Measurements from ENCODE around the gene INTS7.

INTS7 gene

GRCh38 chr1:211991695-211992094 lies 43.7 kb downstream of the INTS7 start:
- TF ChIP-seq ZFX (IDR thresholded peaks at IDR 0.05; ENCODE audit: borderline replicate concordance) = no peak
- no peak for TF ChIP-seq CTCF (IDR thresholded peaks at IDR 0.05)
- no peak overlapping the region for H3K27ac ChIP-seq

- TF ChIP-seq CTCF (IDR thresholded peaks at IDR 0.05) = no peak
- no peak for TF ChIP-seq ZFX (IDR thresholded peaks at IDR 0.05; ENCODE audit: borderline replicate concordance)
- no peak overlapping the region for H3K27ac ChIP-seq
Measured at GRCh38 chr1:211986628-211987254, 48.6 kb downstream of the INTS7 start.

- TF ChIP-seq CTCF (IDR thresholded peaks at IDR 0.05) (no peak), ZFX (IDR thresholded peaks at IDR 0.05; ENCODE audit: borderline replicate concordance) (no peak)
- no peak overlapping the region for H3K27ac ChIP-seq
Measured at GRCh38 chr1:211985556-211986264, 49.6 kb downstream of the INTS7 start.

GRCh38 chr1:211978596-211978995 lies 56.8 kb downstream of the INTS7 start:
- no peak overlapping the region for H3K27ac ChIP-seq
- TF ChIP-seq ZFX (IDR thresholded peaks at IDR 0.05; ENCODE audit: borderline replicate concordance) (no peak), CTCF (IDR thresholded peaks at IDR 0.05) (no peak)

GRCh38 chr1:211975152-211975941 lies 60.0 kb downstream of the INTS7 start:
- TF ChIP-seq CTCF (IDR thresholded peaks at IDR 0.05) (no peak), ZFX (IDR thresholded peaks at IDR 0.05; ENCODE audit: borderline replicate concordance) (no peak)

GRCh38 chr1:211973541-211973940 lies 61.8 kb downstream of the INTS7 start:
- TF ChIP-seq ZFX (IDR thresholded peaks at IDR 0.05; ENCODE audit: borderline replicate concordance) (no peak), CTCF (IDR thresholded peaks at IDR 0.05) (no peak)
- no peak overlapping the region for H3K27ac ChIP-seq

More at GRCh38 chr1:211975152-211975941, 60.0 kb downstream of the INTS7 start:
- H3K27ac ChIP-seq = no peak overlapping the region
